CD4-positive, alpha-beta T cell (primary cell): ENCODE measurements around the gene LEO1. TPM values are rescaled to one million over a fixed set of nuclear protein-coding genes. Genes with fewer than 3 reads are reported as not detected.

Experiments
- ATAC-seq: fragments of 200-7000 bp; cut with Tn5 transposase; one replicate; pipeline ENCODE4 v1.10.0; 2022; ENCODE audit warnings: mild to moderate bottlenecking; ENCODE audit not compliant: poor library complexity
- CTCF ChIA-PET: fragments of 350-600 bp; sonication (Branson Sonifier 250); formaldehyde crosslinking; loops from one replicate; lab custom pipeline; 2021; ENCODE audit warnings: antibody characterized with exemption, inconsistent platforms; lab: Charles Lee
- POLR2A ChIA-PET: fragments of 350-600 bp; sonication (Branson Sonifier 250); formaldehyde crosslinking; loops from one replicate; lab custom pipeline; 2021; ENCODE audit warnings: antibody characterized with exemption, inconsistent platforms; lab: Charles Lee
- DNase-seq, 14 experiments: peaks; one replicate each; pipeline ENCODE4 v3.0.0-alpha.2; 2013 to 2020; ENCODE audit warnings: mixed read lengths in 2 of 14
- H3K27ac ChIP-seq, 2 donors: one replicate each; pipeline versions ENCODE4 v1.5.1 to v1.7.0; 2013; ENCODE audit warnings: low read length in 2 of 2, low read depth in 1 of 2, mild to moderate bottlenecking in 1 of 2
- H3K27me3 ChIP-seq, 2 experiments: 1 replicate in 1 of 2; 2 replicates in 1 of 2; pipeline versions ENCODE4 v1.6.1 to v1.7.0; 2013; ENCODE audit warnings: low read length in 2 of 2, control low read depth in 1 of 2, mild to moderate bottlenecking in 1 of 2, moderate library complexity in 1 of 2; ENCODE audit not compliant: insufficient read depth in 2 of 2, control insufficient read depth in 1 of 2
- H3K36me3 ChIP-seq: one replicate; pipeline ENCODE4 v1.6.1; 2013; ENCODE audit warnings: low read length, control low read depth; ENCODE audit not compliant: insufficient read depth
- H3K4me1 ChIP-seq: one replicate; pipeline ENCODE4 v1.6.1; 2013; ENCODE audit warnings: low read length, control low read depth; ENCODE audit not compliant: insufficient read depth
- H3K4me3 ChIP-seq: one replicate; pipeline ENCODE4 v1.5.1; 2013; ENCODE audit warnings: mild to moderate bottlenecking, low read length, moderate library complexity
- H3K9me3 ChIP-seq, 2 experiments: 1 replicate in 1 of 2; 2 replicates in 1 of 2; pipeline versions ENCODE4 v1.6.1 to v1.7.0; 2013; ENCODE audit warnings: low read length in 2 of 2, mild to moderate bottlenecking in 2 of 2, control low read depth in 1 of 2, moderate library complexity in 1 of 2; ENCODE audit not compliant: control insufficient read depth in 1 of 2, insufficient read depth in 1 of 2
- H3K27ac Mint-ChIP-seq: one replicate; pipeline ENCODE4 v1.8.0; 2020; ENCODE audit warnings: mixed read lengths
- H3K27me3 Mint-ChIP-seq: one replicate; pipeline ENCODE4 v1.8.0; 2021; ENCODE audit warnings: mixed read lengths
- H3K36me3 Mint-ChIP-seq: one replicate; pipeline ENCODE4 v1.8.0; 2021; ENCODE audit warnings: low read depth, mixed read lengths
- H3K4me1 Mint-ChIP-seq: one replicate; pipeline ENCODE4 v1.8.0; 2021; ENCODE audit warnings: low read depth, mixed read lengths
- H3K4me3 Mint-ChIP-seq: one replicate; pipeline ENCODE4 v1.8.0; 2020; ENCODE audit warnings: mild to moderate bottlenecking, mixed read lengths
- H3K9me3 Mint-ChIP-seq: one replicate; pipeline ENCODE4 v1.8.0; 2020; ENCODE audit warnings: mixed read lengths
- intact Hi-C, 2 experiments: fragments of 100-400 bp; cut with DNase I in 1 of 2; cut with micrococcal nuclease in 1 of 2; formaldehyde crosslinking; loops; one replicate each; pipeline versions ENCODE4 v1.15.1 to v1.9.0; 2023 to 2025; cut with DNase I, micrococcal nuclease
- total RNA-seq, 174 experiments: library from RNA in 2 of 174; stranded (reverse) in 2 of 174; gene quantifications; one replicate each; pipeline ENCODE4 v1.2.3 and lab custom pipeline; 2021 to 2026
- TF ChIP-seq, protein P1 (sequence below): fragments of 200-600 bp; IDR thresholded peaks from one replicate; pipeline ENCODE4 v1.8.0; 2022; ENCODE audit warnings: antibody characterized with exemption, mild to moderate bottlenecking

Gene LEO1
- total RNA-seq, 2 experiments from 2014 or later: 6.2 to 6.7 TPM

- peak overlapping the region; percentile 98 for H3K4me3 ChIP-seq
- H3K27me3 ChIP-seq: no peaks in the 10 kb centered on the region
- intact Hi-C loops: loop anchor here in 1 of 2 experiments (2.0 to 10.0 kb wide), 2 partner anchors 50 to 764 kb away; no protein-coding TSS in a partner anchor
- Mint-ChIP-seq H3K27me3 (no peaks in the 10 kb centered on the region), H3K36me3 (peaks cover 33% of the 10 kb centered on the region), H3K9me3 (peaks cover 2% of the 10 kb centered on the region), H3K4me1 (peaks cover 33% of the 10 kb centered on the region), H3K4me3 (peak overlapping the region; percentile 95), H3K27ac (peak overlapping the region; percentile 92)
- CTCF ChIA-PET: interaction anchor here (1.0 to 2.3 kb wide), 9 partner anchors 9 to 233 kb away, joined by 3 to 10 read pairs (median 3); partner anchors contain the start of gene LYSMD2
- H3K27ac ChIP-seq: peak overlapping the region; percentile 79 to 85
- H3K36me3 ChIP-seq: no peaks in the 10 kb centered on the region
- ATAC-seq (no peak), DNase-seq (no peak)
- peaks cover 12 to 17% of the 10 kb centered on the region in 2 experiments for H3K9me3 ChIP-seq
- H3K4me1 ChIP-seq: peaks cover 19% of the 10 kb centered on the region
- POLR2A ChIA-PET: interaction anchor here (0.6 to 3.3 kb wide), 16 partner anchors 10 to 1616 kb away, joined by 3 to 35 read pairs (median 6); partner anchors contain the start of genes GABPB1, LYSMD2 and TMOD3
- TF ChIP-seq, protein P1, sequence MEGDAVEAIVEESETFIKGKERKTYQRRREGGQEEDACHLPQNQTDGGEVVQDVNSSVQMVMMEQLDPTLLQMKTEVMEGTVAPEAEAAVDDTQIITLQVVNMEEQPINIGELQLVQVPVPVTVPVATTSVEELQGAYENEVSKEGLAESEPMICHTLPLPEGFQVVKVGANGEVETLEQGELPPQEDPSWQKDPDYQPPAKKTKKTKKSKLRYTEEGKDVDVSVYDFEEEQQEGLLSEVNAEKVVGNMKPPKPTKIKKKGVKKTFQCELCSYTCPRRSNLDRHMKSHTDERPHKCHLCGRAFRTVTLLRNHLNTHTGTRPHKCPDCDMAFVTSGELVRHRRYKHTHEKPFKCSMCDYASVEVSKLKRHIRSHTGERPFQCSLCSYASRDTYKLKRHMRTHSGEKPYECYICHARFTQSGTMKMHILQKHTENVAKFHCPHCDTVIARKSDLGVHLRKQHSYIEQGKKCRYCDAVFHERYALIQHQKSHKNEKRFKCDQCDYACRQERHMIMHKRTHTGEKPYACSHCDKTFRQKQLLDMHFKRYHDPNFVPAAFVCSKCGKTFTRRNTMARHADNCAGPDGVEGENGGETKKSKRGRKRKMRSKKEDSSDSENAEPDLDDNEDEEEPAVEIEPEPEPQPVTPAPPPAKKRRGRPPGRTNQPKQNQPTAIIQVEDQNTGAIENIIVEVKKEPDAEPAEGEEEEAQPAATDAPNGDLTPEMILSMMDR: no peak
Observed at GRCh38 chr15:51971032-51971374, 575 bp downstream of the LEO1 start.

DNA sequence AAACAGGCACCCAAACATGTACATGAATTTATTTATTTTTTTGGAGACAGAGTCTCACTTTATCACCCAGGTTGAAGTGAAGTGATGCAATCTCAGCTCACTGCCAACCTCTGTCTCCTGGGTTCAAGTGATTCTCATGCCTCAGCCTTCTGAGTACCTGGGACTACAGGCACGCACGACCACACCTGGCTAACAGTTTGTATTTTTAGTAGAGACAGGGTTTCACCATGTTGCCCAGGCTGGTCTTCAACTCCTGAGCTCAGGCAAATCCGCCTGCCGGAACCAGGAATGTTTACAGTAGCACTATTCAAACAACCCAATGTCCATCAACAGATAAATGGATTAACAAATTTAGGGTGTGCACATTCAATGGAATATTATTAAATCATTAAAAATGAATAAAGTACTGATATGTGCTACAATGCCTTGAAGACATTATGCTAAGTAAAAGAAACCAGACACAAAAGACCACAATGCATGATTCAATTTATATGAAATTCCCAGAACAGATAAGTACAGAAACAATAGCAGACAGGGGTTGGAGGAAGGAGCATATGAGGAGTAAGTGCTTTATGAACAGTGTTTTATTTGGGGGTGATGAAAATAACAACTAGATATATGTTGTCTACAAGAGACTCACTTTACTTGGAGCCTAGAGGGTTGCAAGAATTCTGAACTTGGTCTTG is 1.3 kb downstream of the LEO1 start:
- Mint-ChIP-seq H3K4me1 (peaks cover 40% of the 10 kb centered on the region), H3K9me3 (peaks cover 2% of the 10 kb centered on the region), H3K27ac (peak overlapping the region; percentile 92), H3K4me3 (peak overlapping the region; percentile 95), H3K27me3 (no peaks in the 10 kb centered on the region), H3K36me3 (peaks cover 41% of the 10 kb centered on the region)
- POLR2A ChIA-PET: interaction anchor here (0.5 to 3.3 kb wide), 6 partner anchors 11 to 721 kb away, joined by 3 to 35 read pairs (median 14); no protein-coding TSS in a partner anchor
- peaks cover 19% of the 10 kb centered on the region for H3K4me1 ChIP-seq
- peak overlapping the region in 1 of 2 donors; percentile 5 for H3K27ac ChIP-seq
- CTCF ChIA-PET: interaction anchor here (1.2 to 2.0 kb wide), 3 partner anchors 73 to 103 kb away, joined by 3 to 9 read pairs (median 5); no protein-coding TSS in a partner anchor
- H3K27me3 ChIP-seq: no peaks in the 10 kb centered on the region
- ATAC-seq (no peak), DNase-seq (no peak)
- TF ChIP-seq, protein P1: no peak
- intact Hi-C loops: loop anchor here in 1 of 2 experiments (2.0 to 10.0 kb wide), 2 partner anchors 51 to 765 kb away; no protein-coding TSS in a partner anchor
- H3K36me3 ChIP-seq: peaks cover 5% of the 10 kb centered on the region
- peaks cover 12 to 17% of the 10 kb centered on the region in 2 experiments for H3K9me3 ChIP-seq
- H3K4me3 ChIP-seq: peak overlapping the region; percentile 98

- H3K27ac Mint-ChIP-seq: peak overlapping the region; percentile 92
- H3K4me1 Mint-ChIP-seq: peaks cover 45% of the 10 kb centered on the region
- Histone ChIP-seq H3K27me3 (no peaks in the 10 kb centered on the region), H3K4me3 (no peak overlapping the region), H3K9me3 (peaks cover 12 to 17% of the 10 kb centered on the region in 2 experiments), H3K36me3 (peaks cover 10% of the 10 kb centered on the region), H3K27ac (no peak overlapping the region), H3K4me1 (peaks cover 19% of the 10 kb centered on the region)
- DNase-seq (no peak), ATAC-seq (no peak)
- intact Hi-C loops: loop anchor here in 1 of 2 experiments (2.0 to 10.0 kb wide), 2 partner anchors 51 to 765 kb away; no protein-coding TSS in a partner anchor
- ChIA-PET CTCF (no interaction called here), POLR2A (interaction anchor here (3.0 to 3.3 kb wide), 2 partner anchors 11 to 209 kb away, joined by 24 to 35 read pairs; no protein-coding TSS in a partner anchor)
- peaks cover 46% of the 10 kb centered on the region for H3K36me3 Mint-ChIP-seq
- H3K9me3 Mint-ChIP-seq: peaks cover 2% of the 10 kb centered on the region
- peak overlapping the region; percentile 95 for H3K4me3 Mint-ChIP-seq
- no peaks in the 10 kb centered on the region for H3K27me3 Mint-ChIP-seq
- TF ChIP-seq, protein P1: no peak
Observed at GRCh38 chr15:51969728-51970127, 1.9 kb downstream of the LEO1 start.
